Measurements from ENCODE around the gene ACOX3. TPM values are rescaled to one million over a fixed set of nuclear protein-coding genes. Genes with fewer than 3 reads are reported as not detected.
A peak's percentile ranks its signal among the peaks of the same experiment; 100 is the strongest.

Gene ACOX3
- total RNA-seq, 1 donor, result 26.9 TPM

GRCh38 chr4:8437281-8437680 lies 3.2 kb downstream of the ACOX3 start:
- peak; percentile 17 for DNase-seq (ENCODE audit: low read depth)
- peak overlapping the region; percentile 22 for H3K4me3 ChIP-seq (ENCODE audit: low read depth, low read length)
- peak; percentile 19 for TF ChIP-seq CTCF (IDR thresholded peaks at IDR 0.05; ENCODE audit: insufficient read depth, low read length)

DNA sequence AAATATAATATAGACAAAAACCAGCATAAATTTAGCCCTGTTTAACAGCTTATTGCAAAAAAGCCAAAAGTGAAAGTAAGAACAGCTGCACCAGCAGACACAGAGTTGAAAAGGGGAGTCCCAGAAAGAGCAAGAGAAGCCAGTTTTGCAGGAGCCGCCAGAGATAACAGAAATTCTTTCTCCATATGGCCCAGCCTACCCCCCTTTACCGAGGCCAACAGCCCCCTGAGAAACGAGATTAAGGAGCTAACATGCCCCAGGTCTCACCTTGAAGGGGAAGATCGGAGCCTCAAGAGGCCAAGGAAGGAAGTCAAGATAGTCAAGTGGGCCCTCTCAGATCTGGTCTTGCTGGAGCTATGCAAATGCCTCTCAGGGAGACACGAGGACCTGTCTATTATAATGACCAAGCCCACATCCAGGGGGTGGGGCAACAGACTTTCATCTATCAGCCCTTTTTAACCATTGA lies 4.8 kb downstream of the ACOX3 start:
- DNase-seq (ENCODE audit: low read depth), result peak; percentile 44
- no peak for TF ChIP-seq CTCF (IDR thresholded peaks at IDR 0.05; ENCODE audit: insufficient read depth, low read length)
- peak overlapping the region; percentile 62 for H3K4me3 ChIP-seq (ENCODE audit: low read depth, low read length)

DNA sequence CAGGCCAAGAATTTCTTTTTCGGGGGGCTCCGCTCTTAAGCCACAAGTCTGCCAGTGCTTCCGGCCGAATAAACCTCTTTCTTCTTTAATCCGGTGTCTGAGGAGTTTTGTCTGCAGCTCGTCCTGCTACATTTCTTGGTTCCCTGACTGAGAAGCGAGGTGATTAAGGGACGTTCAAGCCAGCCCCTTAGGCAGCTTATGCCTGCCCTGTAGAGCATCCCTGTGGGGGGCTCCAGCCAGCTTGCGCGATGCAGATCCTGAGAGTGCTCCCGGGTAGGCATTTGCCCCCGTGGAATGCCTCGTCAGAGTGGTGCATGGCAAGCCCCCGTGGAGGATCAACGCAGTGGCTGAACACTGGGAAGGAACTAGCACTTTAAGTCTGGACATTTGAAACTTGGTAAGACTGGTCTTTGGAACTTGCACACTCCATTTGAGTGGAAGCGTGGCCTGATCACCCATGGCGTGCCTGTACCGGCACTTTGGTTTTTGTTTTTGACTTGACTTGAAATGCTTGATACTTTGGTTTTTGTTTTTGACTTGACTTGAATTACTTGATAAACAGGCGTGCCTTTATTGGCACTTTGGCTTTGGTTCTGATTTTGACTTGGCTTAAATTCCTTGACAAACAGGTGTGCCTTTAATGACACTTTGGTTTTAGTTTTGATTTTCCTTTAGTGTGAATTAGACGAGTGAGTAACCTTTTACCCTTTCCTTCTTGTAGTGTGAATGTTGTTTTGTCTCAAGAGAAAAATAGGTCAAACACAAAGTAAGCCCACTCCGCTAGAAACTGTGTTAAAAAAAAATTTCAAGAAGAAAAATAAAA lies 6.1 kb downstream of the ACOX3 start:
- no peak overlapping the region for H3K4me3 ChIP-seq (ENCODE audit: low read depth, low read length)
- TF ChIP-seq CTCF (IDR thresholded peaks at IDR 0.05; ENCODE audit: insufficient read depth, low read length), result no peak
- no peak for DNase-seq (ENCODE audit: low read depth)

DNA sequence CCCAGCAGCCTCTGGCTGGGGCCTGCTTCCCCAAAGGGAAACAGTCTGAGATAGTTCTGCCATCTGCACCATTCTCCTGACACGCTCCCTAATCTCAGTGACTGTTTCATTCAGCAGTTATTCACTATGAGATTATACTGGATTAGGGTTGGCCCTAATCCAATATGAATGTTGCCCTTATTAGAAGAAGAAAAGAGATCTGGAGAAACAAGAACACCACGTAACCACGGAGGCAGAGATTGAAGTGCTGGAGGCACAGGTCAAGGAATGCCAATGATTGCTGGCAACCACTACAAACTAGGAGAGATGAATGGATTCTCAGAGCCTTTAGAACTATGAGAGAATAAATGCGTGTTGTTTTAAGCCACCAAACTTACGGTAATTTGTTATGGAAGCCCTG lies 7.4 kb downstream of the ACOX3 start:
- no peak for DNase-seq (ENCODE audit: low read depth)
- no peak overlapping the region for H3K4me3 ChIP-seq (ENCODE audit: low read depth, low read length)
- no peak for TF ChIP-seq CTCF (IDR thresholded peaks at IDR 0.05; ENCODE audit: insufficient read depth, low read length)

DNA sequence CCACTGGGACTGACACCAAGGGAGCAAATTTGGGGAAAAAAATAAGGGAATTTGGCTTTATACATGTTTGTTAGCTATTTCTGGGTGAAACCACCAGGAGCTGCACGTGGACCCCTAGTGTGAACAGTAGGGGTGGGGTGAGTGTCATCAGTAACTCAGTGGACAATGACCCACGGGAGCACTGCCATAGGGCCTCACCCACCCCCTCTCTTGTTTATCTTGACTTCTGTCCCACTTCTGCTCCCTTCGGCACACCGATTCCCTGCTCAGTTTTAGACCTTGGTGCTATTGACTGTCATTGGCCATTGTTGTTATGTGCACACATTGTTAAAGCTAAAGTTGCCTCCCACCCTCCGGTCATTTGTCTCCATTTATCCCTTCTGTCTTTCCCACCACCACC lies 9.0 kb downstream of the ACOX3 start:
- H3K4me3 ChIP-seq (ENCODE audit: low read depth, low read length), result no peak overlapping the region
- DNase-seq (ENCODE audit: low read depth), result no peak
- no peak for TF ChIP-seq CTCF (IDR thresholded peaks at IDR 0.05; ENCODE audit: insufficient read depth, low read length)

DNA sequence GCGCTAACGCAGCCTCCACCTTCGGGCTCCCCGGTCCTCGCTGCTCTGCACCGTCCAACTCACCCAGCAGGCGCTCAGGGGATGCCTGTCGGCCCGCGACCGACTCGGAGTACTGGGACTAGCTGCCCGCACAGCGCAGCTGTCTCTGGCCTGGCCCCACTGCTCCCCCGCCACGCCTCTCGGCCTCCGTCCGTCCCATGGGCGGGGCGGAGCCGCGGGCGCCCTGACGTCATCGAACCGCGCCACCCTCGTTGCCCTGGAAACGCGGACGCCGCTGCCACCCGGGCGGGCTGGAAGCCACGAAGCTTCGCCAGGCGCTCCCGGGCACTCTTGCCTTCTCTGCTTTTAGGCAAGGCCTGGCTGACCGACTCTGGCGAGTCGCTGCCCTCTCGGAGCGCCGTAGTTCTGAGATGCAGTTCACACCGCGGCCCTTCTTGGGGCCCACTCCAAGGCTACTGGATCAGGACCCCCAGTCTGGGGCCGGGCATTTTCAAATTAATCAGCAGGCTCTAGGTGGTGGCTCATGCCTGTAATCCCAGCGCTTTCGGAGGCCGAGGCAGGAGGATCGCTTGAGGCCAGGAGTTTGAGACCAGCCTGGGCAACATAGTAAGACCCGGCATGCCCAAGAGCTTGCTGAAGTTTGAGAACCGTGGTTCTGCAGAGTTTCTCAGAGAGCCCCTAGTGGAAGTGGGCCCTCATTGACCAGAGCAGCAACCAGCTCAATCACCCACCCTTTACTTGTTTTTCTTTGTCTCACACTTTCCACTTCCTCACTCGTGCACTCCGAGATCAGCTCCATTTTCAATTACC lies 12.0 kb downstream of the ACOX3 start:
- peak; percentile 65 for TF ChIP-seq CTCF (IDR thresholded peaks at IDR 0.05; ENCODE audit: insufficient read depth, low read length)

More for the DNA sequence above, 12.0 kb downstream of the ACOX3 start:
- peak overlapping the region; percentile 89 for H3K4me3 ChIP-seq (ENCODE audit: low read depth, low read length)
- peak; percentile 79 for DNase-seq (ENCODE audit: low read depth)
